H9 (cell line): ENCODE data around the gene PABPC3. TPM values are rescaled to one million over a fixed set of nuclear protein-coding genes. Genes with fewer than 3 reads are reported as not detected.

Experiments
- DNase-seq: peaks from one replicate; pipeline ENCODE4 v3.0.0-alpha.2; 2017
- H2AFZ ChIP-seq: one replicate; pipeline ENCODE4 v1.6.1; 2013; ENCODE audit warnings: mild to moderate bottlenecking, low read length, control low read depth, moderate library complexity
- H2AK5ac ChIP-seq: 2 replicates; pipeline ENCODE4 v1.6.1; 2013; ENCODE audit warnings: low read length, control low read depth, mixed read lengths; ENCODE audit not compliant: insufficient read length
- H2BK120ac ChIP-seq: one replicate; pipeline ENCODE4 v1.6.1; 2013; ENCODE audit warnings: low read depth, mild to moderate bottlenecking, low read length, control low read depth, inconsistent platforms; ENCODE audit not compliant: poor library complexity, severe bottlenecking
- H2BK12ac ChIP-seq: 2 replicates; pipeline ENCODE4 v1.6.1; 2013; ENCODE audit warnings: low read length, control low read depth, mixed read lengths, low read depth; ENCODE audit not compliant: insufficient read length
- H2BK15ac ChIP-seq: 2 replicates; pipeline ENCODE4 v1.6.1; 2013; ENCODE audit warnings: low read depth, low read length, control low read depth
- H2BK20ac ChIP-seq: one replicate; pipeline ENCODE4 v1.6.1; 2013; ENCODE audit warnings: low read depth, mild to moderate bottlenecking, low read length, control low read depth, inconsistent platforms; ENCODE audit not compliant: poor library complexity, severe bottlenecking
- H2BK5ac ChIP-seq: 2 replicates; pipeline ENCODE4 v1.6.1; 2013; ENCODE audit warnings: low read length, control low read depth, mixed read lengths; ENCODE audit not compliant: insufficient read length
- H3K14ac ChIP-seq: 2 replicates; pipeline ENCODE4 v1.6.1; 2013; ENCODE audit warnings: low read length, control low read depth; ENCODE audit not compliant: insufficient read depth
- H3K18ac ChIP-seq: 2 replicates; pipeline ENCODE4 v1.6.1; 2013; ENCODE audit warnings: low read depth, mild to moderate bottlenecking, mixed read lengths, low read length, control low read depth; ENCODE audit not compliant: insufficient read length
- H3K23ac ChIP-seq: 2 replicates; pipeline ENCODE4 v1.6.1; 2013; ENCODE audit warnings: low read length, control low read depth, mixed read lengths, low read depth; ENCODE audit not compliant: insufficient read length
- H3K23me2 ChIP-seq: 2 replicates; pipeline ENCODE4 v1.6.1; 2013; ENCODE audit warnings: low read depth, mild to moderate bottlenecking, mixed read lengths, low read length, control low read depth; ENCODE audit not compliant: insufficient read length, poor library complexity, severe bottlenecking
- H3K27ac ChIP-seq: 2 replicates; pipeline ENCODE4 v1.5.1; 2013; ENCODE audit warnings: low read length, control low read depth, mixed read lengths, low read depth; ENCODE audit not compliant: insufficient read length
- H3K27me3 ChIP-seq: 2 replicates; pipeline ENCODE4 v1.6.1; 2013; ENCODE audit warnings: low read length, control low read depth, inconsistent platforms; ENCODE audit not compliant: insufficient read depth
- H3K4ac ChIP-seq: 2 replicates; pipeline ENCODE4 v1.6.1; 2013; ENCODE audit warnings: low read depth, mild to moderate bottlenecking, control low read depth, inconsistent platforms, low read length, moderate library complexity
- H3K4me1 ChIP-seq: 2 replicates; pipeline ENCODE4 v1.6.1; 2013; ENCODE audit warnings: low read length, control low read depth, inconsistent platforms; ENCODE audit not compliant: insufficient read depth
- H3K4me2 ChIP-seq: 2 replicates; pipeline ENCODE4 v1.6.1; 2013; ENCODE audit warnings: low read length, control low read depth, mixed read lengths; ENCODE audit not compliant: insufficient read length, insufficient read depth
- H3K56ac ChIP-seq: 2 replicates; pipeline ENCODE4 v1.6.1; 2013; ENCODE audit warnings: low read depth, mild to moderate bottlenecking, mixed read lengths, low read length, control low read depth; ENCODE audit not compliant: insufficient read length
- H3K79me1 ChIP-seq: 2 replicates; pipeline ENCODE4 v1.6.1; 2013; ENCODE audit warnings: low read depth, mild to moderate bottlenecking, moderate library complexity, low read length, control low read depth, inconsistent platforms; ENCODE audit not compliant: insufficient read depth, poor library complexity, severe bottlenecking
- H3K79me2 ChIP-seq: 2 replicates; pipeline ENCODE4 v1.6.1; 2013; ENCODE audit warnings: low read length, control low read depth, inconsistent platforms; ENCODE audit not compliant: insufficient read depth
- H3K9ac ChIP-seq: 2 replicates; pipeline ENCODE4 v1.6.1; 2013; ENCODE audit warnings: low read length, control low read depth, mixed read lengths; ENCODE audit not compliant: insufficient read length; ENCODE audit errors: extremely low read depth
- H3K9me3 ChIP-seq: one replicate; pipeline ENCODE4 v1.6.1; 2013; ENCODE audit warnings: low read depth, low read length, inconsistent platforms; ENCODE audit not compliant: control insufficient read depth
- H3T11ph ChIP-seq: one replicate; pipeline ENCODE4 v1.6.1; 2013; ENCODE audit warnings: mild to moderate bottlenecking, low read length, control low read depth, inconsistent platforms
- H4K20me1 ChIP-seq: one replicate; pipeline ENCODE4 v1.6.1; 2013; ENCODE audit not compliant: control insufficient read depth, insufficient read length, insufficient read depth
- H4K5ac ChIP-seq: 2 replicates; pipeline ENCODE4 v1.6.1; 2013; ENCODE audit warnings: low read depth, mild to moderate bottlenecking, mixed read lengths, low read length, control low read depth; ENCODE audit not compliant: insufficient read length
- H4K8ac ChIP-seq: replicated peaks from 2 replicates; pipeline ENCODE4 v1.6.1; 2013; ENCODE audit warnings: low read length, control low read depth, mixed read lengths, low read depth; ENCODE audit not compliant: insufficient read length
- H4K91ac ChIP-seq: 2 replicates; pipeline ENCODE4 v1.6.1; 2013; ENCODE audit warnings: low read depth, mild to moderate bottlenecking, moderate library complexity, mixed read lengths, low read length, control low read depth; ENCODE audit not compliant: insufficient read length
- H3K27ac Mint-ChIP-seq, 3 experiments: 2 replicates in 2 of 3; 3 replicates in 1 of 3; pipeline ENCODE4 v1.8.0; 2020 to 2021; ENCODE audit warnings: mixed read lengths in 3 of 3, mild to moderate bottlenecking in 1 of 3, moderate library complexity in 1 of 3
- H3K27me3 Mint-ChIP-seq: 2 replicates; pipeline ENCODE4 v1.8.0; 2021; ENCODE audit warnings: low read depth, mild to moderate bottlenecking, moderate library complexity, mixed read lengths
- H3K36me3 Mint-ChIP-seq, 3 experiments: 2 replicates in 2 of 3; 3 replicates in 1 of 3; pipeline ENCODE4 v1.8.0; 2020 to 2021; ENCODE audit warnings: low read depth in 3 of 3, mixed read lengths in 3 of 3; ENCODE audit not compliant: insufficient read depth in 1 of 3
- H3K4me1 Mint-ChIP-seq, 2 experiments: 2 replicates each; pipeline ENCODE4 v1.8.0; 2020; ENCODE audit warnings: mixed read lengths in 2 of 2
- H3K4me3 Mint-ChIP-seq, 2 experiments: 2 replicates in 1 of 2; 3 replicates in 1 of 2; pipeline ENCODE4 v1.8.0; 2020 to 2021; ENCODE audit warnings: mild to moderate bottlenecking in 2 of 2, mixed read lengths in 2 of 2, moderate library complexity in 1 of 2
- H3K9me3 Mint-ChIP-seq, 2 experiments: 2 replicates in 1 of 2; 3 replicates in 1 of 2; pipeline ENCODE4 v1.8.0; 2020; ENCODE audit warnings: mild to moderate bottlenecking in 2 of 2, mixed read lengths in 2 of 2, moderate library complexity in 1 of 2
- WGBS: extraction: QIAGEN DNeasy Blood & Tissue Kit; methylation state at CpG from one replicate; pipeline ENCODE4 v1.1.7; 2013; ENCODE audit warnings: missing lambda C conversion rate, low lambda C conversion rate, mixed read lengths; ENCODE audit not compliant: insufficient read length; ENCODE audit errors: extremely low coverage; 5-methylcytosine and 5-hydroxymethylcytosine counted together
- total RNA-seq: library from RNA; stranded (reverse); gene quantifications from 2 replicates; pipeline ENCODE4 v1.2.1, GENCODE V29; 2021
- TF ChIP-seq, protein P1 (sequence below): fragments of 200-600 bp; sonication (generic); conservative IDR thresholded peaks from 3 replicates; pipeline ENCODE4 v1.8.0; 2021; ENCODE audit warnings: antibody characterized with exemption, mild to moderate bottlenecking

PABPC3 gene
- total RNA-seq, 1 experiment from 2014 or later, result 0.31 TPM

GRCh38 chr13:25135896-25136295, 40.0 kb downstream of the PABPC3 start:
- H3K79me1 ChIP-seq, result no peaks in the 10 kb centered on the region
- no peak for DNase-seq
- no peak overlapping the region for H3K4ac ChIP-seq
- H4K8ac ChIP-seq, result no peak overlapping the region
- H3K4me2 ChIP-seq, result no peak overlapping the region
- no peak overlapping the region for H3K18ac ChIP-seq
- H2AK5ac ChIP-seq, result no peak overlapping the region
- no peak overlapping the region for H3K27ac ChIP-seq
- H3K4me1 ChIP-seq, result peaks cover 15% of the 10 kb centered on the region
- no peak overlapping the region for H2AFZ ChIP-seq
- WGBS, result no CpG with 5 or more reads among the region's 4 CpGs
- no peaks in the 10 kb centered on the region for H4K20me1 ChIP-seq
- no peak overlapping the region for H2BK20ac ChIP-seq
- no peaks in the 10 kb centered on the region for H3K27me3 ChIP-seq
- no peak overlapping the region for H2BK15ac ChIP-seq
- no peaks in the 10 kb centered on the region for H3K23me2 ChIP-seq
- Mint-ChIP-seq H3K9me3 (peaks cover 16 to 22% of the 10 kb centered on the region in 2 experiments), H3K36me3 (peaks cover 2 to 23% (median 20%) of the 10 kb centered on the region in 3 experiments; a peak in 6 of 7 replicates), H3K4me3 (peak overlapping the region in 1 of 2 experiments; percentile 43; a peak in 1 of 5 replicates), H3K4me1 (peaks cover 49 to 50% of the 10 kb centered on the region in 2 experiments), H3K27ac (0 out of 7 replicates have a peak overlapping the region, but pooled peaks of 1 of the 3 experiments have one; percentile 50), H3K27me3 (peaks cover 25% of the 10 kb centered on the region)
- H3K23ac ChIP-seq, result no peak overlapping the region
- H3T11ph ChIP-seq, result no peak overlapping the region
- H3K9ac ChIP-seq, result no peak overlapping the region
- no peaks in the 10 kb centered on the region for H3K9me3 ChIP-seq
- no peak overlapping the region for H3K56ac ChIP-seq
- no peak overlapping the region for H4K91ac ChIP-seq
- no peak overlapping the region for H4K5ac ChIP-seq
- no peak overlapping the region for H2BK120ac ChIP-seq
- no peaks in the 10 kb centered on the region for H3K79me2 ChIP-seq
- H2BK12ac ChIP-seq, result no peak overlapping the region
- TF ChIP-seq, protein P1, sequence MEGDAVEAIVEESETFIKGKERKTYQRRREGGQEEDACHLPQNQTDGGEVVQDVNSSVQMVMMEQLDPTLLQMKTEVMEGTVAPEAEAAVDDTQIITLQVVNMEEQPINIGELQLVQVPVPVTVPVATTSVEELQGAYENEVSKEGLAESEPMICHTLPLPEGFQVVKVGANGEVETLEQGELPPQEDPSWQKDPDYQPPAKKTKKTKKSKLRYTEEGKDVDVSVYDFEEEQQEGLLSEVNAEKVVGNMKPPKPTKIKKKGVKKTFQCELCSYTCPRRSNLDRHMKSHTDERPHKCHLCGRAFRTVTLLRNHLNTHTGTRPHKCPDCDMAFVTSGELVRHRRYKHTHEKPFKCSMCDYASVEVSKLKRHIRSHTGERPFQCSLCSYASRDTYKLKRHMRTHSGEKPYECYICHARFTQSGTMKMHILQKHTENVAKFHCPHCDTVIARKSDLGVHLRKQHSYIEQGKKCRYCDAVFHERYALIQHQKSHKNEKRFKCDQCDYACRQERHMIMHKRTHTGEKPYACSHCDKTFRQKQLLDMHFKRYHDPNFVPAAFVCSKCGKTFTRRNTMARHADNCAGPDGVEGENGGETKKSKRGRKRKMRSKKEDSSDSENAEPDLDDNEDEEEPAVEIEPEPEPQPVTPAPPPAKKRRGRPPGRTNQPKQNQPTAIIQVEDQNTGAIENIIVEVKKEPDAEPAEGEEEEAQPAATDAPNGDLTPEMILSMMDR, result no peak
- H2BK5ac ChIP-seq, result no peak overlapping the region
- H3K14ac ChIP-seq, result no peak overlapping the region
